ENCODE results near the gene DMWD. TPM values are rescaled to one million over a fixed set of nuclear protein-coding genes. Genes with fewer than 3 reads are reported as not detected.

Gene DMWD
- total RNA-seq, 2 experiments from 2014 or later: 43.2 to 44.0 TPM

DNA sequence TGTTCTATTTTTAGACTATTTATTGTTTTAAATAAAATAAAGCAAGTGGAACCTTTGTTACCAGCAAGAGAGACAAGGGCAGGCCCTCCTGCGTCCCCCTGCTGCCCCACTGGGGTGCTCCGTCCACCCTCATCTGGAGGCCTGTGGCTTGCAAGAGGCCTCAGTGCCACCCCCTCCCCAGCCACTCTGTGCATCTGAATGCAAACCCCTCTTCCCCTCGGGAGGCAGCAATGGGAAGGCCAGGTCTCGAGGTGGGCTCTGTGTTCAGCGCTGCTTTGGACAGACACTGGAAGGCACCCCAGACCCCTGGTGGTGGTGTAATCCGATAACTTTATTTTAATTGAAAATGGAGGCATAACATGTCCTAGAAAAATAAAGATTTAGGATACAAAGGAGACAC, 28.2 kb downstream of the DMWD start:
- ChIA-PET CTCF (ENCODE audit: unreplicated experiment) (no interaction called here), POLR2A (no interaction called here)
- no peaks in the 10 kb centered on the region for H4K20me1 ChIP-seq (ENCODE audit: insufficient read depth, low read length)
- intact Hi-C loops (cut with micrococcal nuclease; ENCODE audit: unreplicated experiment): no loop called here
- no TSS peak for BruUV-seq (replicated peaks)
- H3K9me2 ChIP-seq (ENCODE audit: insufficient read depth, low read length): no peaks in the 10 kb centered on the region
- no peak for TF ChIP-seq EZH2phosphoT487 (IDR thresholded peaks at IDR 0.05; ENCODE audit: borderline replicate concordance, low read depth, low read length)
- TF ChIP-seq, protein P1, sequence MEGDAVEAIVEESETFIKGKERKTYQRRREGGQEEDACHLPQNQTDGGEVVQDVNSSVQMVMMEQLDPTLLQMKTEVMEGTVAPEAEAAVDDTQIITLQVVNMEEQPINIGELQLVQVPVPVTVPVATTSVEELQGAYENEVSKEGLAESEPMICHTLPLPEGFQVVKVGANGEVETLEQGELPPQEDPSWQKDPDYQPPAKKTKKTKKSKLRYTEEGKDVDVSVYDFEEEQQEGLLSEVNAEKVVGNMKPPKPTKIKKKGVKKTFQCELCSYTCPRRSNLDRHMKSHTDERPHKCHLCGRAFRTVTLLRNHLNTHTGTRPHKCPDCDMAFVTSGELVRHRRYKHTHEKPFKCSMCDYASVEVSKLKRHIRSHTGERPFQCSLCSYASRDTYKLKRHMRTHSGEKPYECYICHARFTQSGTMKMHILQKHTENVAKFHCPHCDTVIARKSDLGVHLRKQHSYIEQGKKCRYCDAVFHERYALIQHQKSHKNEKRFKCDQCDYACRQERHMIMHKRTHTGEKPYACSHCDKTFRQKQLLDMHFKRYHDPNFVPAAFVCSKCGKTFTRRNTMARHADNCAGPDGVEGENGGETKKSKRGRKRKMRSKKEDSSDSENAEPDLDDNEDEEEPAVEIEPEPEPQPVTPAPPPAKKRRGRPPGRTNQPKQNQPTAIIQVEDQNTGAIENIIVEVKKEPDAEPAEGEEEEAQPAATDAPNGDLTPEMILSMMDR (conservative IDR thresholded peaks at IDR 0.05; ENCODE audit: low read length): no peak
- no peak overlapping the region for H3K4me3 ChIP-seq (ENCODE audit: low read depth, low read length, poor library complexity, severe bottlenecking)
- H2AFZ ChIP-seq (ENCODE audit: low read length): no peak overlapping the region
- no peaks in the 10 kb centered on the region for H3K79me2 ChIP-seq (ENCODE audit: insufficient read depth, low read depth, low read length)
- no peak overlapping the region for H3K4me2 ChIP-seq (ENCODE audit: low read length)
- no peaks in the 10 kb centered on the region for H3K36me3 ChIP-seq (ENCODE audit: insufficient read depth, low read length)
- no peaks in the 10 kb centered on the region for H3K9me3 ChIP-seq (ENCODE audit: low read length)
- no peak for DNase-seq (ENCODE audit: low spot score)
- peaks cover 7% of the 10 kb centered on the region for H3K4me1 ChIP-seq (ENCODE audit: insufficient read depth, low read length, poor library complexity, severe bottlenecking)
- no peak overlapping the region for H3K27ac ChIP-seq (ENCODE audit: low read depth, low read length, poor library complexity, severe bottlenecking)

DNA sequence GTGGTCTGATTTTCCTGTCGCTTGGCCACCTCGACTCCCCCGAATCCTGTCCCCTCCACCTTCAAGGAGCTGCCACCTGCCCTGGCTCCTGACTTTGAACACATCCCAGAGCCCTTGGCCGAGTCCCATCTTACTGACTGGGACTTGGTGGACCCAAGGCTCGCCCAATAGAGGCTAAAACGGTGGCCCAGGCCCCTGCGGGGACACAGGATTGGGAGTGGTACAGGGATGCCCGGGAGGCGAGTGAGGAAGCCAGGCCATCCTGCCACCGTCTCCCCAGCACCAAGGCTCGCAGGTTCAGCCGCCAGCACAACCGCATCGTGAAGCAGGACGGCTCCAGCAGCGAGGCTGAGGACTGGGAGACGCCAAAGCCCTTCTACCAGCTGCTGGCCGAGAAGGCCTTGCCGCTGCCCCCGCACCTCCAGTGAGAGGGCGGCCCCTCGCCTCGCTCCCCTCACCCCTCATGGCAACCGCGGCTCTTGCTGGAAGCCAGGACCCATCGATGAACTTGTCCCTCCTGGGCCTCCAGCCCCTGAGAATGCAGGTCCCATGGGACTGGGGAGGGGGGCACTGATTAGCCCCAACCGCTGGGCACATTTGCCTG, 28.9 kb downstream of the DMWD start:
- Histone ChIP-seq H3K4me3 (ENCODE audit: low read depth, low read length, poor library complexity, severe bottlenecking) (no peak overlapping the region), H2AFZ (ENCODE audit: low read length) (no peak overlapping the region), H3K79me2 (ENCODE audit: insufficient read depth, low read depth, low read length) (no peaks in the 10 kb centered on the region), H3K9me3 (ENCODE audit: low read length) (no peaks in the 10 kb centered on the region), H3K27ac (ENCODE audit: low read depth, low read length, poor library complexity, severe bottlenecking) (no peak overlapping the region), H4K20me1 (ENCODE audit: insufficient read depth, low read length) (no peaks in the 10 kb centered on the region), H3K9me2 (ENCODE audit: insufficient read depth, low read length) (no peaks in the 10 kb centered on the region), H3K4me1 (ENCODE audit: insufficient read depth, low read length, poor library complexity, severe bottlenecking) (peaks cover 7% of the 10 kb centered on the region), H3K4me2 (ENCODE audit: low read length) (no peak overlapping the region), H3K36me3 (ENCODE audit: insufficient read depth, low read length) (no peaks in the 10 kb centered on the region)
- POLR2A ChIA-PET: interaction anchor here (0.5 kb wide), 2 partner anchors 47 to 130 kb away, joined by 3 read pairs; no protein-coding TSS in a partner anchor
- TF ChIP-seq, protein P1 (conservative IDR thresholded peaks at IDR 0.05; ENCODE audit: low read length): no peak
- TF ChIP-seq EZH2phosphoT487 (IDR thresholded peaks at IDR 0.05; ENCODE audit: borderline replicate concordance, low read depth, low read length): no peak
- CTCF ChIA-PET (ENCODE audit: unreplicated experiment): no interaction called here
- DNase-seq (ENCODE audit: low spot score): no peak
- BruUV-seq (replicated peaks): no TSS peak
- intact Hi-C loops (cut with micrococcal nuclease; ENCODE audit: unreplicated experiment): no loop called here

DNA sequence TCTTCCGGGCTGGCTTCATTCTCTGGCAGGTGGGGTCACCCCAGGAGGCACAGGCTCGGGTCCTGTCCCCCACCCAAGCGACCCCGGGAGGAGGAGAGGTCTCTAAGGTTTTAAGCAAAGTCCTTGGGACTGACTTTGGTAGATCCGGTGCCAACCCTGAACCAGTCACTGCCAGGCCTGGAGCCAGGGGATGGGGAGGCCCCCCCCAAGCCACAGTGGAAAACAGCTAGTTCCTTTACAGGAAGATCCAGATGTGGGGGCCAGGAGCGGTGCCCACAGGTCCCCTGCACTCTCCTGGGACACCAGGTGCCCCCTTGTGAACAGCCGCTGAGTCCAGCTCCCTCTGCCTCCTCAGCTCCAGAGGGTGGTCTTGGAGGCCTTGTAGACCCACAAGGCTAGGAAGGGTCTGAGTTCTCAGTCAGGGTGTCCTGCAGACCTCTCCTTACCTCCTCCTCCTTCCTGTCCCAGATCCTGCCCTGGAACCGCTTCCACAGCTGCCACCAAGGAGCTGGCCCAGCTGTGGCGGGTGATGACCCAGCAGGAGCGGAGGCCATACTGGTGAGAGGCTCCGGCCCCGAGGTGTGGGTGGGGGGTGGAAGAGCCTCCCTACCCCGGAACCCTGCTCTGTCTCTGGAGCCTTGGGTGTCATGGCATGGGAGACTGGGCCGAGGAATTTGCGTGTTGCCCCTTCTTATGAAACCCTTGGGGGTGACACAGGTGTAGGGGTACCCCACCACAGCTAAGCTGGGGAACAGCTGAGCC, 29.6 kb downstream of the DMWD start:
- H3K4me2 ChIP-seq (ENCODE audit: low read length): no peak overlapping the region
- no peak overlapping the region for H3K4me3 ChIP-seq (ENCODE audit: low read depth, low read length, poor library complexity, severe bottlenecking)
- no peaks in the 10 kb centered on the region for H3K36me3 ChIP-seq (ENCODE audit: insufficient read depth, low read length)
- BruUV-seq (replicated peaks): no TSS peak
- POLR2A ChIA-PET: interaction anchor here (0.5 kb wide), 1 partner anchor 46 kb away, joined by 3 read pairs; no protein-coding TSS in a partner anchor
- H3K9me2 ChIP-seq (ENCODE audit: insufficient read depth, low read length): no peaks in the 10 kb centered on the region
- intact Hi-C loops (cut with micrococcal nuclease; ENCODE audit: unreplicated experiment): no loop called here
- CTCF ChIA-PET (ENCODE audit: unreplicated experiment): no interaction called here
- H3K79me2 ChIP-seq (ENCODE audit: insufficient read depth, low read depth, low read length): no peaks in the 10 kb centered on the region
- DNase-seq (ENCODE audit: low spot score): no peak
- H3K4me1 ChIP-seq (ENCODE audit: insufficient read depth, low read length, poor library complexity, severe bottlenecking): peaks cover 5% of the 10 kb centered on the region
- H4K20me1 ChIP-seq (ENCODE audit: insufficient read depth, low read length): no peaks in the 10 kb centered on the region
- TF ChIP-seq, protein P1 (conservative IDR thresholded peaks at IDR 0.05; ENCODE audit: low read length): no peak
- no peak for TF ChIP-seq EZH2phosphoT487 (IDR thresholded peaks at IDR 0.05; ENCODE audit: borderline replicate concordance, low read depth, low read length)
- no peaks in the 10 kb centered on the region for H3K9me3 ChIP-seq (ENCODE audit: low read length)
- H2AFZ ChIP-seq (ENCODE audit: low read length): no peak overlapping the region
- no peak overlapping the region for H3K27ac ChIP-seq (ENCODE audit: low read depth, low read length, poor library complexity, severe bottlenecking)

Data from OCI-LY7 (cell line).